ENCODE data around the gene R3HDML.

R3HDML gene

DNA sequence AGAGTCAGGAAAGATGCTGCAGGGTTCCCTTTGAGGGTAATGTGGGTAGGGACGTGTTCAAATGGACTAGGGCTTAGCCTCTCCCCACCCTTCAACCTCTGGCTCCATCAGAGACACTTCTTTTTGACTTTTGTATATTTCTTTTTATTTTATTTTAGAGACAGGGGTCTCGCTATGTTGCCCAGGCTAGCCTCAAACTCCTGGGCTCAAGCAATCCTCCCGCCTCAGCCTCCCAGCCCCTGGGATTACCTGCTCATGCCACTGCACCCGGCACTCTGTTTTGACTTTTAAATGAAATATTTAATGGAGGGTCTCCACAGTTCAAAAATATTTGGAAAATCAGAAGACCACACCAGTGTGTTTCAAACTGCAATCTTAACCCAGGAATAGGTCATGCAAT, 27.2 kb downstream of the R3HDML start:
- DNase-seq (ENCODE audit: low read depth) = no peak

DNA sequence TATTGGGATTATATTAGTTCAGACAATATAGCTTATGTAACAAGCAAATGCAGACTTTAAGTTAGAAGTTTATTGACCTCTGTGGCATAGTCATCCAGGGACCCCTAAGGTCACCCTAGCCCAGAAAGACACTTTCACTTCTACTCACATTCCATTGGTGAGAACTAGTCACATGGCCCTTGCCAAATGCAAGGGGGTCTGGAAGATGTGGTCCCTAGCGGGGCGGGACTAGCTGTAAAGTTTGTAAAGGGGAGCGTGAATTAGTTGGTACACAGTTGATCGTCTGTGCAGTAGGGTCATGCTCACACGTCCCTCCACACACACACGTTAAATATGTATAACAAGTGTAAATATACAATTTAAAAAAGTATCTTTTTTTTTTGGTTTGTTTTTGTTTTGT, 27.9 kb downstream of the R3HDML start:
- DNase-seq (ENCODE audit: low read depth) = no peak

DNA sequence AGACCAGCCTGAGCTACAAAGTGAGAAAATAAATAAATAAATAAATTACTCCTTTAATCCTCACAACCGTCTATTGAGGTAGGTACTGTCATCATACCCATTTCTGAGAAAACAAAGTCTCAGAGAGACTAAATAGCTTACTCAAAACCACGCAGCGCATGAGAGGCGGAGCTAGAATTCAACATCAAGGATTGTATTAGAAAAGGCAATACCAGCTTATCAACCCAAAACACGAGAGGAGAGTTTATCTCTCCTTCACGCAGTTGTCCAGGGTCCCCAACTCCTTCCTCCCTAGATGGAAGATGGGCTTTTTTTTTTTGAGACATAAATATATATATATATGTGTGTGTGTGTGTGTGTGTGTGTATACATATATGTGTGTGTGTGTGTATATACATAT, 30.9 kb downstream of the R3HDML start:
- no peak for DNase-seq (ENCODE audit: low read depth)

DNA sequence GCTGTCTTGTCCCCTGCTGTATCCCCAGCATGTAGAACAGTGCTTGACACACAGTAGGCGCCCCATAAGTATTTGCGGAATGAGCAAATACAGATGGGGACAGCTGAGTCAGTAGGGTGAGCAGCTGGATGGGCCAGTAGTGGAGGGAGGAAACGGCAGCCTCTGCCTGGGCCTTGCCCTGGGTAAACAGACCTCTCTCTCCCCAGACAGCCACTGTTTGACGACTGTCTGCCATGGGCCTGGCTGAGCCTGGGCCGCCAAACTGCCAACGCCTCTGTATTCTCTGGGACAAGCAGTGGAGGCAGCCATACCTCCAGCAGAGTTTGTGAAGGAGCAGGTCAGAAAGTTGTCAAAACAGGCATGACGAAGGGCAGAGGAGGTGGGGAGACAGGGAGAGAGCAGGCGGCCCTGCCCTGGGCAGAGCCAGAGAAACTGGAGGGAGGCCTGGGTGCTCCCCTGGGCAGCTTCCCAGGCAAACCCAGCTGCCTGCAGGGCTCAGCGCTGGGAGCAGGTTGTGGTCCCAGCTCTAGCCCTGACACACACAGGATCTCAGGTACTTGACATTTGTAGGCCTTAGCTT, 33.9 kb downstream of the R3HDML start:
- no peak for DNase-seq (ENCODE audit: low read depth)

DNA sequence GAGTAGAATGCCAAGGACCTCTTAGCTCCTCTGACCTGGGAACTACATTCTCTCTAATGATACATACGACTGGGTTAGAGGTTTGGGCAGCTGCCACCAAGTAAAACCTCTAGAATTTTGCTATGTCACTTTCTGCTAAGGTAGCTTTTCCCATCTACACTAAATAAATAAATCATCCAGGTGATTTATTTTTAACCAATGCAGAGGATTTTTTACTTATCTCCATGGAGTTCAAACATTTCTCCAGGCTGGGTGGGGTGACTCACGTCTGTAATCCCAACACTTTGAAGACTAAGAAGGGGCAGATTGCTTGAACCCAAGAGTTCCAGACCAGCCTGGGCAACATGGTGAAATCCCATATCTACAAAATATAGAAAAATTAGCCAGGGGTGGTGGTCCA, 45.8 kb downstream of the R3HDML start:
- DNase-seq (ENCODE audit: low read depth) = no peak

DNA sequence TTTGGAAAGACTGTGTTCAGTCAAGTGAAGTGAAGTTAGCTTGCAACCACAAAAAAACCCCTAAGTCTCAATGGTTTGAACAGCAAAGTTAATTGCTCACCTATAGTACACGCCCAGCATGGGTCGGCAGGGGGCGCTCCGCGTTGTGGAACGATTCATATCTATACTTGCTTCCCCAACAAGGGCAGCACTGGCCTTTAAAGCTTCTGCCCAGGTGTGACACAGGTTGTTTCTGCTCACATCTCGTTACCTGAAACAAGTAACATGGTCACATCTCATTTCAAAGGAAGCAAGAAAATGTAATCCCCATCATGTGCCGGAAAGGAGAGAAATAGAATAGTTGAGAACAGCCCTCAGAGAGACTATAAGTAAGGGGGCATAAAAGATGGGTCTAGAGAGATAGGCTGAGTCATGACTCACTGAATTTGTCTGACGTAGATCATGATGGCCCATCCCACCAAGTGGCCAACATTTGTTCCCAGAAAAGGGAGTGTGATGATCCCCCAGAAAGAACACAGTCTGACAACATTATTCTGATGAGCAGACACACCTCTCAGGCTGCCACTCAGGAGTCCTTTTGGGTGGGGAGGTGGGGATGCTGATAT, 47.7 kb downstream of the R3HDML start:
- peak; percentile 24 for DNase-seq (ENCODE audit: low read depth)

DNA sequence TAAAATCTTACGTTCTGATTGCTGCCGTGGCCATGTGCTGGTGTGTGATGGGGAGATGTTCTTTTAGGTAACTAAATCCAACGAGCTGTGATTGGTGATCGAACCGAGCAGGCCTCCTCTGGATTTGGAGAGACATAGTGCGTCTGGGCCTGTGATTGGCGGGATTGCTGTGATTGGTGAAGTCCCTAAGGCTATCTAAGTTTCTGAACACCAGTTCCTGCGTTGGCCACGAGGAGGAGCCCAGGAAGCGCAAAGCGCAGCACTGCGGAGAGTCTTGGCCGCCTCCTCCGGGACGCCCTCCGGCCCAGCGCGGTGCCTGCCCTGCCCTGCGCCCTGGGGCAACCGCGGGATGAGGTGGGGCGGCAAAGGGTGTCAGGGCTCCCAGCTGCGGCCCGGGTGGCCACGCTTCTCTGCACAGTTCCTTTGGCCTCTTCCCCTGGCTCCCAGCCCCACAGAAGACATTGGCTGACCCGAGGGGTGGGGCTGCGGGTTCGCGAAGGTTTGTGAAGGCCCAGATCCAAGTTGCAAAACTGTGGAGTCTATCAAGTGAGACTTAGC, 51.7 kb downstream of the R3HDML start:
- DNase-seq (ENCODE audit: low read depth) = peak; percentile 66

DNA sequence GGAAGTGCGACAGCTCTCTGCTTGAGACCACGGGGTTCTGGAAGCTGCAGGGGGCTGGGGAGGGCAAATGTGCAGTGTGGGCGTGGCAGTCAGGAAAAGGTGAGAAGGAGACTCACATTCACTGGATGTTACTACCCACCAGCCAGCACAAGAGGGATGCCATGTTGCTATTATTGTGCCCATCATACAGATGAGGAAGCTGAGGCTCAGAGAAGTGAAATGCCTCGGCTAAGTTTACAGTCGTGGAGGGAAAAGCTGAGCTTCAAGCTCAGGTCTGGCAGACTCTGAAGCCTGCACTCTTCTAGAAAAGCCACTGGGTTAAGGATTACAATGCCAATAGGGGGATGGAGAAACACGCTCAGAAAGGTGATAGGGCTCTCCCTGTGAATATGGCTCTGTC, 53.0 kb downstream of the R3HDML start:
- DNase-seq (ENCODE audit: low read depth) = no peak

DNA sequence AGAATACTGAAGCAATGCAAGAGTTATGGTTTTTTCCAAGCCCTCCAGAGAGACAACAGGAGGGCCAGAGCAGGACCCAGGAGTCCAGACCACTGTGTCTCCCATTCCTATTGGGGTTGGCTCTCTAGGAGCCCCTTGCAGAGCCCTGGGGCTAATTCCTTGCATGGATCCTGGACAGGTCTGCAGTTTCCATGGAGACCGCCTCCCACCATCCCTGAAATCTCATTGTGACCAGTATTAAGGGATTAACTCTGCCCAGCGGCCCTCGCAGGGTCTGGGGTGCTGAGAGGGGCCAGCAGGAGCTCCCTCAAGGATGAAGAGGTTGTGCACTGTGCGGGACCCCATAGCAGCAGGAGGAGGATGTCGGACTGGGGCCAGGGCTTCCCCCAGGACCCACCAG, 53.4 kb downstream of the R3HDML start:
- DNase-seq (ENCODE audit: low read depth) = no peak

DNA sequence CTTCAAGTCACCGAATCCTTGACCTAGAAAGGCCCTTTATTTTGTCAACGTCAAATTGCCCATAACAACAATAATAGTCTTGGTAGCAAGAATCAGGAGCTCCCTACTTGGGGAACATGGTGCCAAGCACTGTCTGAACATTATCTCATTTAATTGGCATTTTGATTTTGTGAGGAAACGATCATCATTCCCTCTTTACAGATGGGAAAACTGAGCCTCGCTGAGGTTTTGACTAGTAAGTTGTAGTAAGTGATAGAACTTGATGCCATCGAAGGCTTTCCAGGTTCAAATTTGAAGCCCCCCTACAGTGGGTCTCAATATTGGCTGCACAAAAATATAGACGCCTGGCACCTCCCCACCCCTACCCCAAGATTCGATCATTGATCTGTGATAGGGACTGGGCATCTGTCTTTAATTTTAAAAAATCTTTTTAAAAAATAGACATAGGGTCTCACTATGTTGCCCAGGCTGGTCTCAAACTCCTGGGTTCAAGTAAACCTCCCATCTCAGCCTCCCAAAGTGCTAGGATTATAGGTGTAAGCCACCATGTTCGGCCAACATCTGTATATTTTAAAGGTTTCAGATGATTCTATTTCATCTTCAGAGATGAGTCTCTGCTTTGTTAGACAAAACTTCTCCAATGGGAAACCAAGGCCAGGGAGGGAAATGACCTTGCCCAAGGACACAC, 55.4 kb downstream of the R3HDML start:
- no peak for DNase-seq (ENCODE audit: low read depth)

DNA sequence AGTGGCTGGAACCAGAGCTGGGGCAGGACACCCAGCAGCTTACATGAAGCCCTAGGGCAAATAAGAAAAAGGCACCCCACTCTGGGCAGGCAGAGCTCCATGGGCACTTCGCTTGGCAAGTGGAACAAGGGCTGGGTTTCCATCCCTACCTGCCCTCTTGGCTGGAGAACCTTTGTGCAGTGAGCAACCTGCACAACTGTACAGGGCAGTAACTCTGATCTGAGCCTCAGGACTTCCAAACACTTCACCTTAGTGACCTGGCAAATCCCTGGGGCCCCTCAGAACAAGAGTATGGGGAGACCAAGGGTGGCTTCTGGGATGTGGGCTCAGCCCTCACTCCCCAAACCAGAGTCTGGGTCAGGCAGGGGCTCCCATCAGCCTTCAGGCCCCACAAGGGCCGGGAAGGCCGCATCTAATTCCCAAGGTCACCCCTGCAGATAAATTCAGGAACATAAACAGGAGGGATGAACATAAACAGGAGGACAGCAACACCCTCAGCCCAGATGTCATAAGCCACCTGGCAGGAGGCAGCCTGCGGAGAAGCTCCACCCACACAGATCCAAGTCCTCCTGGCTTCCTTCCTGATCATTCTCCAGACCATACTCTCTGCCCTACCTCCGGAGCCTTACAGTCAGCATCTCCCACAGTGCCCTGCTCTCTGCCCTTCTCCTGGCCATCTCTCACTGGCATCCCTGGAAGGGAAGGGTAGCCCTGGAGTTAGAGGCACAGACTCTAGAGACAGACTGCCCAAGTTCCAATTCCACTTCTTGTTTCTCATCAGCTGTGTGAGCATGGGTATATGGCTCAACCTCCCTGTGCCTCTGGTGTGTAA, 56.1 kb downstream of the R3HDML start:
- no peak for DNase-seq (ENCODE audit: low read depth)

DNA sequence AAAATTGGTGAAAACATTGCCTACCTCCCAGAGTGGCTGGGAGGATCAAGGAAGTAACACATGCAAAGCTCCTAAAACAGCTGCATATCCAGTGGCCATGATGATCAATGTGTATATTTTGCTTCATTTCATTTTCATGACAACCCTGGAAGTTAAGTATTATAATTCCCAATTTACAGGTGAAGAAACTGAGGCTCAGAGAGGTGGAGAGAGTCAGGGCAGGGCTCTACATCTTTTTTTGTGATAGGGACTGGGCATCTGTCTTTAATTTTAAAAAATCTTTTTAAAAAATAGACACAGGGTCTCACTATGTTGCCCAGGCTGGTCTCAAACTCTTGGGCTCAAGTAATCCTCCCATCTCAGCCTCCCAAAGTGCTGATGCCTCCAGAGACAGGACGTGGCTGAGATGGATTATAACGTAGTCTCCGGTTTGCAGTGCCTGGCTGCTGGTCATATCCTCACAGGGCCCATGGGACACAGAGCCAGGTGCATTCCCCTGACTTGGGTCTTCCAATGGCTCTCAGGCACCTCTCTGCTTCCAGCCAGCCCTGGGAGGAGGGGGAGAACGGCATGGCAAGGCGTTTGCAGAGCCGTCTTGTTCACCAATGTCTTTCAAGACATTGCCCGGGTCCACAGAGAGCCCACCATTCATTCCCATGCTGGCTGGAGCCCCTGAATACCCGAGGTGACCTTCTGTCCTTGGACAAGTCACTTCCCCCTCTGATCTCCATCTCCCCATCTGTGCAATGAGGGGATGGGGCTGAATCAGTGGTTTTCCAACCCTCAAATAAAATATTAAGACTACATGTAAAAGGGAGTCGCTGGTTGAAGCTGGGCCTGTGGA, 57.0 kb downstream of the R3HDML start:
- DNase-seq (ENCODE audit: low read depth) = no peak

DNA sequence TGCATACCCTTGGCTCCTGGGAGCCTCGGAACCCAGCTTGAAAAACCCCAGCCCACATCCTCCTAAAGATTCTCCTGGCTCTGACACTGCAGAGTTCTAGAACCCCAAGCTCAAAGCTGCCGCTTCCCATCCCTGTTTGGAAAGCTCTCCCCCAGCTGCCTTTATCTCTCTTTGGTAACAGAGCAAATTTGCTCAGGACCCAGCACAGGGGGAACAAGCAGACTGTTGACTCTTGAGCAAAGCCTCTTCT, 57.5 kb downstream of the R3HDML start:
- DNase-seq (ENCODE audit: low read depth) = no peak

DNA sequence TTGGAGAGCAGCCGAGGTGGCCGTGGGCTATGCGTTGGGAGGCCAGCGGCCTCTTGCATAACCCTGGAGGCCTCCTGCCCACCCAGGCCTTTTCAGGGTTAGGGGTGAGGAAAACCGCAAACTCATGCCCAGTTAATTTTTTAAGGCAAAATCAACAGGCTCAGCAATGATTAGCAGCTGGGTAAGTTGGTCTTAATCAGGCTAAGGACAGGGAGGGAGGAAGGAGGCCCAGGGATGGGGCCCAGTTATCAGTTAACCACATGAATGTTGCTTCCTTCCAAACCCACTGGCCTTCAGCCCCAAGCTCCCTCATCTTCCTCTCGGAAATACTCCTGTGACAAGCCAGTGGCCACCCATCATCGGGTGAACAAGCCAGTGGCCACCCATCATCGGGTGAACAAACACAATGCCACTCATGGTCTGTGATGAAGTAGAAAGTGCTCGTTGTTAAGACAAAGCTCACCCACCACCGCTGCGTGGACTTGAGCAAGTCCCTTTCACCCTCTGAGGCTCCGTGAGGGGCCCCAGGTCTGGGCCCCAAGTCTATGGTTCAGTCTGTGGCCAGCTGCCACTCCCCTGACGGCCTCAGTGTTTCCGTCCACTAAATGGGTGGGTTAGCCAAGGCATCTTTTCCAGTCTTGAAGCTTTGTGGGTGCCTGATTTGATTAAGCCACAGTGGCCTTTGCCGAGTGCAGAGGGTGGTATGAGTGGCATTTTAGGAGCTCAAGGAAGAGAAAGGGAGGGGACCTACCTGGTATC, 58.0 kb downstream of the R3HDML start:
- DNase-seq (ENCODE audit: low read depth) = no peak

DNA sequence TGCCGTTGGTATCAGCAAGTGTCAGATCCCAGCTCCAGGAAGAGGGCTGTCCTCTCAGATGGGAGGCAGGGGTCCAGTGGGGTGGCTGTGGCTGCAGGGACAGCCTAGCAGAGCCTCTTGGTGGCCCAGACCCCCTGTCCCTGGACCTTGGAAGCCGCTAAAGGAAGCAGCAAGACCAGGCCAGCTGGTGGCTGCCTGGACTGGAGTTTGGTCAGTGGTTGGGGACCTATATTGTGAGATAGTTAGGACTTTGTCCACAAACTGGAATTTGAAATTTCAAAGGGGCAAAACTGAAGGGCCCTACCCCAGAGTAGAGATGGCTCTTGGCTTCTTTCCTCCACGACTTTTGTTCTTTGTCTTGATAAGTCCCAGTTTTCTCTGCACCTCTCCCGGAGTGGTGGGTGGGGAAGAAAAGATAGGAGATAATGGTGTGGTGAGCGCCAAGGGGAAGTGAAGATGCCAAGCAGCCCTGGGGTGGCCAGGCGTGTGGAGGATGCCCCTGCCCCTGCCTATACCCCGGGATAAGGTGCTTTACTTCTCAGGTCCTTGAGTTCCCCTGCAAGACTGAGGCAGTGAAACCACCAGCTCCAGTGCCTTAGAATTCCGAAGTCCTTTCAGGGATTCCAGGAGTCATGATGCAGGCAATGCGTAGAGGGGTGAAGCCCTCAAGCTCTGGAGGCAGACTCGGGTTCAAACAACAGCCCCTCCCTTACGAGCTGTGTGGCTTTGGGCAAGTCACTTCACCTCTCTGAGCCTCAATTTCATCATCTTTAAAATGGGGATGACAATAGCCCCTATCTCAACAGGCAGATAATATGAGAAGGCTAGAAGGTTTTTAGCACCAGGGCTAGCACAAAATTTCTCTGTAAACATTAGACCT, 58.9 kb downstream of the R3HDML start:
- DNase-seq (ENCODE audit: low read depth) = no peak

DNA sequence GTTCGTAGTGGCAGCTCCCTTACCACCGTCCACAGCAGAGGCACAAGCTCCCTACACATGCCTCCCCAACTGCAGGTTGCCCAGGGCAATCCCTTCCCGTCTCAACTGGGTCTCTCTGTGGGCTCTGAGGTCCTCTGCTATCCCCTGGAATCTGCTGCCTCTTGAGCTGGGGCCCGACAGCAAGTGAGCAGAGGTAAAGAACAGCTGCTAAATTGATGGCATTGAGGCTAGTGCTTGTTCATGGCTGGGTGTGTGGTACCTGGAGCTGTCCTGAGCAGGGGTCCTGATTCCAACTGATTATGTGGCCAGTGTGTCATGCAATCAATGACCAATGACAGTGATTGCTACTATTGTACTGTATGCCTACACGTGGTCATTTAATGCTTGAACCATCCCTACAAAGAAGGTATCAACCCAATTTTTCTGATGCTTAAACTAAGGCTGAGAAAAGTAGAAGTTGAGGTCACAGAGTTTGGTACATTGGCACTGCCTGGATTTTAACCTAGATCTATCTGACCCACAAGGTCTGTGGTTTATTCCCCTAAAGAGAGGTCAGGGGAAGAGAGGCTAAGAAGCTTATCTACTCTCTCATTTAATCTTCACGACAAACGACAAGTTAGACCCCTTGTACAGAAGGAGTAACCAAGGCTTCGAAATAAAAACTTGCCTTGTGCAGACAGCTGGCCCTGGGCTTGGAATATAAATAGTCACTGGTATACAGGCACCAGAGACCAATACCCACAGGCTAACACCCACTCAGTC, 59.7 kb downstream of the R3HDML start:
- no peak for DNase-seq (ENCODE audit: low read depth)

DNA sequence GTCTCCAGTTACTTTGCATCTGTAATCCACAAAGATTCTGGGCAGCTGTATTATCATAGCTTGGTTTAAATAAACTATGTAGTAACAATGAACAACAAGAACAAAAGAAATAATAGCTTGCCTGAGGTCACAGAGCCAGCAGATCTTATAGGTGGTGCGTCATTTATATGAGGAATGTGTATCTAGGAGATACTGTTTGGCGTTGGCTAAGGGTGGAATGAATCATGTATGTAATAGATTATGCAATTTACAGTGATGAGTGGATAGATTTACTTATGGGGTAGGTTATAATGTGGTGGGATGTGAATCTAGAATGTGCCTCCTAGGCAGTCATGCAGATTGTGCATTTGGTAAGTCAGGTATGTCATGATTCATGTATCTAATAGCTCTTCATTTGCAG, 61.5 kb downstream of the R3HDML start:
- peak; percentile 26 for DNase-seq (ENCODE audit: low read depth)

DNA sequence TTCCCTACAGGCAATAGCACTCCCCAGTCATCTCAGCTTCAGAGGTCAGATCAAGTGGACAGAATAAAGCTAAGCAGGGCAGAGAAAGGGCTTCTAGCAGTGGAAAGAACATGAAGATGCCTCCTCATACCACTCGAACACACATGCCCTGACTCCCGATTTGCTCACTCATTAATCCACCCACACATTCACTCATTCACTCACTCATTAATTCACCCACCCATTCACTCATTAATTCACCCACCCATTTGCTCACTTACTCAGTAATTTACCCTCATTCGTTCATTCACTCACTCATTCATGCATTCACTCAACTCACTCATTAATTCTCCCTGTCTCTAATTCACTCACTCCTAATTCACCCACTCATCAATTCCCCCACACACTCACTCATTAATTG, 62.6 kb downstream of the R3HDML start:
- DNase-seq (ENCODE audit: low read depth) = no peak

DNA sequence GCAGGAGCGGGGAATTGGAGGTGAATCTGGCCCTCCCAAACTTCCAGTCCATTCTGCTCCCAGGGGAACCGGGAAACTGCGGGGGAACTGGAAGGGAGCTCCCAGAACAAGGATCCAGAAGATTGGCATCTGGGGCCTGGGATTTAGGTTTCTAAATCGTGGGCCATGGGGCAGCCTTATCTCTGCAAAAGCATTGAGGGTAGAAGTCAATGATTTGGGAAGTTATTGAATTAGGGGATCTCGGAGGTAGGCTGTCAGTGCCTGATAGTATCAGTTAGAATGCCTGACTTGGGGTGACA, 63.8 kb downstream of the R3HDML start:
- DNase-seq (ENCODE audit: low read depth) = no peak
